ENCODE results near the gene BMPR1A. TPM values are rescaled to one million over a fixed set of nuclear protein-coding genes. Genes with fewer than 3 reads are reported as not detected.
A peak's percentile ranks its signal among the peaks of the same experiment; 100 is the strongest.

Gene BMPR1A
- polyA plus RNA-seq, 3 donors = 0.25 to 0.67 (median 0.61) TPM

- peaks cover 1 to 5% (median 4%) of the 10 kb centered on the region in 3 donors for H3K27me3 Mint-ChIP-seq (ENCODE audit: low read depth in 3 of 3)
- H3K27ac Mint-ChIP-seq = peak overlapping the region in 1 of 7 donors; percentile 8
- intact Hi-C loops (cut with micrococcal nuclease) = no loop called here
- H3K4me2 ChIP-seq (replicated peaks; ENCODE audit: extremely low read depth, low read length, poor library complexity, severe bottlenecking) = no peak overlapping the region
- TF ChIP-seq CTCF (IDR thresholded peaks at IDR 0.05) = no peak
- peaks cover 0 to 5% of the 10 kb centered on the region in 2 donors for H3K36me3 Mint-ChIP-seq
- no peak overlapping the region for H3K9ac ChIP-seq (ENCODE audit: insufficient read depth, low read length, poor library complexity, severe bottlenecking)
- H3K36me3 ChIP-seq (replicated peaks in 1 of 2; ENCODE audit: control insufficient read depth in 1 of 2, insufficient read depth in 2 of 2, low read length in 2 of 2) = no peaks in the 10 kb centered on the region
- H3K9me3 ChIP-seq (replicated peaks in 1 of 2; ENCODE audit: control insufficient read depth in 1 of 2, insufficient read depth in 1 of 2, low read length in 2 of 2) = peaks cover 8 to 19% of the 10 kb centered on the region in 2 donors
- 89% methylated on average over 7 of the region's 7 CpGs for WGBS (ENCODE audit: insufficient coverage)
- no peaks in the 10 kb centered on the region for H3K79me2 ChIP-seq (ENCODE audit: insufficient read depth, low read length)
- no peak for DNase-seq
- no peak overlapping the region for H2AFZ ChIP-seq (ENCODE audit: insufficient read depth, low read depth, low read length, poor library complexity, severe bottlenecking)
- no peaks in the 10 kb centered on the region for H3K27me3 ChIP-seq (ENCODE audit: control insufficient read depth in 2 of 2, insufficient read depth in 2 of 2, low read length in 2 of 2)
- peaks cover 28 to 40% of the 10 kb centered on the region in 2 donors for H3K4me1 ChIP-seq (ENCODE audit: control insufficient read depth in 1 of 2, insufficient read depth in 2 of 2, low read length in 2 of 2)
- H3K9me3 Mint-ChIP-seq = peaks cover 15 to 29% (median 22%) of the 10 kb centered on the region in 7 donors
- no peaks in the 10 kb centered on the region for H4K20me1 ChIP-seq (ENCODE audit: insufficient read depth, low read length)
- H3K4me3 Mint-ChIP-seq = no peak overlapping the region
- H3K4me1 Mint-ChIP-seq = peaks cover 29% of the 10 kb centered on the region
- no peak overlapping the region for H3K4me3 ChIP-seq (replicated peaks in 1 of 3; ENCODE audit: low read depth in 2 of 3, low read length in 3 of 3)
- H3K27ac ChIP-seq (ENCODE audit: low read depth in 1 of 2, low read length in 2 of 2) = no peak overlapping the region
Observed at GRCh38 chr10:86956848-86957448, 200.5 kb downstream of the BMPR1A start.

GRCh38 chr10:86957471-86958115 is 201.2 kb downstream of the BMPR1A start, which contains the start of gene MMRN2:
Gene MMRN2, minus strand, starts transcription at chr10:86957615. Its CDS starts 74 bp downstream, at chr10:86957541.
- Histone ChIP-seq H3K4me2 (replicated peaks; ENCODE audit: extremely low read depth, low read length, poor library complexity, severe bottlenecking) (no peak within 1 kb of the TSS), H3K9ac (ENCODE audit: insufficient read depth, low read length, poor library complexity, severe bottlenecking) (no peak within 1 kb of the TSS), H3K27ac (ENCODE audit: low read depth in 1 of 2, low read length in 2 of 2) (no peak within 1 kb of the TSS), H4K20me1 (ENCODE audit: insufficient read depth, low read length) (no peaks in the 10 kb centered on the region), H3K9me3 (replicated peaks in 1 of 2; ENCODE audit: control insufficient read depth in 1 of 2, insufficient read depth in 1 of 2, low read length in 2 of 2) (peaks cover 2 to 13% of the 10 kb centered on the region in 2 donors), H3K36me3 (replicated peaks in 1 of 2; ENCODE audit: control insufficient read depth in 1 of 2, insufficient read depth in 2 of 2, low read length in 2 of 2) (no peaks in the 10 kb centered on the region), H3K79me2 (ENCODE audit: insufficient read depth, low read length) (no peaks in the 10 kb centered on the region), H3K4me1 (ENCODE audit: control insufficient read depth in 1 of 2, insufficient read depth in 2 of 2, low read length in 2 of 2) (peaks cover 34 to 45% of the 10 kb centered on the region in 2 donors), H3K4me3 (replicated peaks in 1 of 3; ENCODE audit: low read depth in 2 of 3, low read length in 3 of 3) (no peak within 1 kb of the TSS), H2AFZ (ENCODE audit: insufficient read depth, low read depth, low read length, poor library complexity, severe bottlenecking) (peak within 1 kb of the TSS; percentile 33), H3K27me3 (ENCODE audit: control insufficient read depth in 2 of 2, insufficient read depth in 2 of 2, low read length in 2 of 2) (no peaks in the 10 kb centered on the region)
- peaks cover 11 to 22% (median 15%) of the 10 kb centered on the region in 7 donors for H3K9me3 Mint-ChIP-seq
- TF ChIP-seq CTCF (IDR thresholded peaks at IDR 0.05) = no peak
- H3K27me3 Mint-ChIP-seq (ENCODE audit: low read depth in 3 of 3) = peaks cover 1 to 5% (median 4%) of the 10 kb centered on the region in 3 donors
- peaks cover 32% of the 10 kb centered on the region for H3K4me1 Mint-ChIP-seq
- no peak for DNase-seq
- no peaks in the 10 kb centered on the region for H3K36me3 Mint-ChIP-seq
- peak within 1 kb of the TSS in 3 of 7 donors; percentile 8 to 54 (median 11) for H3K27ac Mint-ChIP-seq
- WGBS (ENCODE audit: insufficient coverage) = 31% methylated on average over 4 of the region's 9 CpGs
- H3K4me3 Mint-ChIP-seq = peak within 1 kb of the TSS in 1 of 2 donors; percentile 48
- intact Hi-C loops (cut with micrococcal nuclease) = no loop called here

All from CD14-positive monocyte (primary cell).